CD4-positive, alpha-beta memory T cell (primary cell): ENCODE data around the gene THG1L. TPM values are rescaled to one million over a fixed set of nuclear protein-coding genes. Genes with fewer than 3 reads are reported as not detected.

Experiments used
- CTCF ChIA-PET: fragments of 350-600 bp; sonication (Branson Sonifier 250); formaldehyde crosslinking; loops from one replicate; lab custom pipeline; 2021; ENCODE audit warnings: inconsistent platforms; ENCODE audit not compliant: partially characterized antibody; lab: Charles Lee
- POLR2A ChIA-PET: fragments of 350-600 bp; sonication (Branson Sonifier 250); formaldehyde crosslinking; loops from one replicate; lab custom pipeline; 2021; ENCODE audit not compliant: partially characterized antibody; lab: Charles Lee
- DNase-seq, 5 donors: peaks; one replicate each; pipeline versions ENCODE4 v3.0.0 to v3.0.0-alpha.2; 2020 to 2022; ENCODE audit warnings: mixed read lengths in 1 of 5
- H3K27ac ChIP-seq: one replicate; pipeline ENCODE4 v1.7.0; 2013; ENCODE audit warnings: low read depth, low read length
- H3K27me3 ChIP-seq: 2 replicates; pipeline ENCODE4 v1.7.0; 2013; ENCODE audit warnings: mild to moderate bottlenecking, low read length, moderate library complexity; ENCODE audit not compliant: insufficient read depth
- H3K36me3 ChIP-seq: 2 replicates; pipeline ENCODE4 v1.7.0; 2013; ENCODE audit warnings: mild to moderate bottlenecking, low read length, moderate library complexity; ENCODE audit not compliant: insufficient read depth
- H3K4me1 ChIP-seq: 2 replicates; pipeline ENCODE4 v1.7.0; 2013; ENCODE audit warnings: mild to moderate bottlenecking, low read length, moderate library complexity; ENCODE audit not compliant: insufficient read depth
- H3K4me3 ChIP-seq, 2 donors: one replicate each; pipeline ENCODE4 v1.7.0; 2013; ENCODE audit warnings: low read length in 2 of 2, mild to moderate bottlenecking in 1 of 2
- H3K9me3 ChIP-seq, 2 donors: one replicate each; pipeline ENCODE4 v1.7.0; 2013; ENCODE audit warnings: low read length in 2 of 2, control low read depth in 1 of 2; ENCODE audit not compliant: control insufficient read depth in 1 of 2
- H3K27ac Mint-ChIP-seq, 7 donors: one replicate each; pipeline ENCODE4 v1.8.0; 2020 to 2021; ENCODE audit warnings: mixed read lengths in 7 of 7, mild to moderate bottlenecking in 6 of 7, inconsistent platforms in 3 of 7, moderate library complexity in 3 of 7
- H3K27me3 Mint-ChIP-seq, 2 donors: one replicate each; pipeline ENCODE4 v1.8.0; 2020 to 2021; ENCODE audit warnings: mixed read lengths in 2 of 2
- H3K36me3 Mint-ChIP-seq, 2 donors: one replicate each; pipeline ENCODE4 v1.8.0; 2020 to 2021; ENCODE audit warnings: mixed read lengths in 2 of 2, inconsistent platforms in 1 of 2, mild to moderate bottlenecking in 1 of 2
- H3K4me1 Mint-ChIP-seq, 4 donors: one replicate each; pipeline ENCODE4 v1.8.0; 2020 to 2021; ENCODE audit warnings: mixed read lengths in 4 of 4, mild to moderate bottlenecking in 1 of 4
- H3K4me3 Mint-ChIP-seq, 8 donors: one replicate each; pipeline ENCODE4 v1.8.0; 2020 to 2021; ENCODE audit warnings: mixed read lengths in 8 of 8, mild to moderate bottlenecking in 7 of 8, moderate library complexity in 6 of 8, inconsistent platforms in 3 of 8
- H3K9me3 Mint-ChIP-seq, 8 donors: one replicate each; pipeline ENCODE4 v1.8.0; 2020 to 2021; ENCODE audit warnings: mixed read lengths in 8 of 8, mild to moderate bottlenecking in 5 of 8, inconsistent platforms in 3 of 8, moderate library complexity in 1 of 8
- intact Hi-C: fragments of 100-400 bp; cut with micrococcal nuclease; formaldehyde crosslinking; loops from one replicate; pipeline ENCODE4 v1.15.1; 2023
- polyA plus RNA-seq, 2 donors: library from polyadenylated mRNA; unstranded; fragments of 300-500 nt; fragmentation: Illumina TruSeq; gene quantifications; one replicate each; pipeline ENCODE4 v1.2.3, GENCODE V29; 2021
- total RNA-seq, 2 experiments: library from RNA; stranded (reverse); gene quantifications; one replicate each; pipeline ENCODE4 v1.2.3, GENCODE V29; 2021

The THG1L gene
- total and polyA plus RNA-seq, 4 experiments from 2014 or later = 5.7 to 10.5 (median 7.9) TPM

DNA sequence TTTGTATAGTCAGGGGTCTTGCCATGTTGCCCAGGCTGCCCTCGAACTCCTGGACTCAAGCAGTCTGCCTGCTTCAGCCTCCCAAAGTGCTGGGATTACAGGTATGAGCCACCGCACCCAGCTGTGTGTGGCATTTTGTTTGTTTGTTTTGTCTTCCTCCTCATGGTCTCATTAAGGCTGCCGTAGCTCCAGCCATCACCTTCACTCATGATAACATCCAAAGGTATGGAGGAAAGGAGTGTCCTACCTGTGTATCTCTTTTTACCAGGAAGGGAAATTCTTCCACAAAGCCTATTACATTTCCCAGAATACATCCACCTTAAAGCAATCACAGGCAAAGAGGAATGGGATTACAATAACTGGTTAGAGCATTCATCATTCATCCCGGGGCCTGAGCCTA lies 39.4 kb downstream of the THG1L start:
- no peaks in the 10 kb centered on the region for H3K27me3 ChIP-seq
- H3K27me3 Mint-ChIP-seq = peaks cover 1 to 7% of the 10 kb centered on the region in 2 donors
- ChIA-PET POLR2A (no interaction called here), CTCF (interaction anchor here (2.7 kb wide), 1 partner anchor 9 kb away, joined by 8 read pairs; no protein-coding TSS in a partner anchor)
- H3K27ac ChIP-seq = no peak overlapping the region
- H3K4me1 ChIP-seq = peaks cover 5% of the 10 kb centered on the region
- H3K9me3 Mint-ChIP-seq = peaks cover 0 to 3% (median 0%) of the 10 kb centered on the region in 8 donors
- H3K36me3 Mint-ChIP-seq = no peaks in the 10 kb centered on the region
- H3K27ac Mint-ChIP-seq = no peak overlapping the region
- no peak overlapping the region for H3K4me3 ChIP-seq
- DNase-seq = no peak
- intact Hi-C loops = no loop called here
- H3K4me3 Mint-ChIP-seq = no peak overlapping the region
- H3K9me3 ChIP-seq = no peaks in the 10 kb centered on the region
- no peaks in the 10 kb centered on the region for H3K36me3 ChIP-seq
- peaks cover 5% of the 10 kb centered on the region in 4 donors for H3K4me1 Mint-ChIP-seq

DNA sequence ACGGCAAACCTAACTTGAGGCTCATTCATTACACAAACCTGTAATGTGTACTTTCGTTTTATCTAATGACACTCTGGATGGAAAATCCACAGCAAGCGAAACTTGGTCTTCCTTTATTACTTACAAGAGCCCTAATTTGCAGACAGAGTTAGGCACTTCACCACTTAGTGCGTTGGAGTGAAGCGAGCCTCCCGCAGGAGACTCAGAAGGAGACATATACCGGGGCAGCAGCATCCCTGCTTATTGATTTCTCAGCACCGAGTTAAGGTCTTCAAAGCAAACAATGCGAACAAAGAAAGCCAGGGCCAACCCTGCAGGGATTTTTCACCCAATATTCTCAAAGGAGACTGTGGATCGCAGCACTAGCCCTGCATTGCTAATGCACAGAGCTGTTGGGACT lies 40.9 kb downstream of the THG1L start:
- peak overlapping the region in 3 of 7 donors; percentile 27 to 38 (median 36) for H3K27ac Mint-ChIP-seq
- H3K27ac ChIP-seq = no peak overlapping the region
- H3K27me3 Mint-ChIP-seq = peaks cover 1 to 7% of the 10 kb centered on the region in 2 donors

DNA sequence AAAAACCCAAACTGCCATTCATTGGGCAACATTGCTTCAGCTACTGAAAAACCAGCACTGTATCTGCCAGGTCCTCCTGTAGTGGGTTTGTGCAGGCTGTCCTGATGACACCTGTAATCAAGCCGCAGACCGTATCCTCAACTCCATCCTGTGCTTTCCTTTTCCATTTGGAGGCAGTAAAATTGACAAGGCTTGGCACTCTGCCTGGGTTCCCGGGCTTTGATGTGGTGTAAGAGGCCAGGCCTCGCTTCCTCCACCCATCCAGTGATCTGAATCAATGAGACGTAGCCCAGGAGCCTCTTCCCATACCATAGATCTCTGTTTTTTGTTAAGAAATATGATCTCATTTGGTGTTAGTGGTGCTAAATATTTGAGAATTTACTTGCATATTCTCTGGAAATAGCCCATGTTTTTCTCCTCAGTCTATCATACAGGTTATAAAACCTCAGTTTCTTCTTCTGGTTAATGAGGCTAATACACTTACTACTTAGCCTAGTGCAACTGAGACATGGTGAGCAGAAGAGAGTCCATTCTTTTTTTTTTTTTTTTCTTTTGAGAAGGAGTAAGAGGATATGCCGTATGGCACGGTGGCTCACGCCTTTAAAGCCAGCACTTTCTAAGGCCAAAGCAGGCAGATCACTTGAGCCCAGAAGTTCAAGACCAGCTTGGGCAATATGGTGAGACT lies 47.0 kb downstream of the THG1L start:
- no peaks in the 10 kb centered on the region for H3K36me3 Mint-ChIP-seq
- POLR2A ChIA-PET = no interaction called here
- no peak overlapping the region for H3K27ac Mint-ChIP-seq
- Histone ChIP-seq H3K27me3 (no peaks in the 10 kb centered on the region), H3K4me3 (no peak overlapping the region), H3K36me3 (no peaks in the 10 kb centered on the region), H3K4me1 (no peaks in the 10 kb centered on the region), H3K9me3 (no peaks in the 10 kb centered on the region), H3K27ac (no peak overlapping the region)
- intact Hi-C loops = no loop called here
- peaks cover 0 to 2% of the 10 kb centered on the region in 2 donors for H3K27me3 Mint-ChIP-seq
- CTCF ChIA-PET = interaction anchor here (1.3 to 1.8 kb wide), 2 partner anchors 16 to 35 kb away, joined by 3 to 6 read pairs; partner anchors contain the start of gene LSM11
- no peak overlapping the region for H3K4me3 Mint-ChIP-seq
- peaks cover 0 to 5% (median 3%) of the 10 kb centered on the region in 4 donors for H3K4me1 Mint-ChIP-seq
- DNase-seq = no peak
- no peaks in the 10 kb centered on the region for H3K9me3 Mint-ChIP-seq

More for the DNA sequence above, 40.9 kb downstream of the THG1L start:
- H3K9me3 ChIP-seq = no peaks in the 10 kb centered on the region
- H3K9me3 Mint-ChIP-seq = peaks cover 0 to 3% (median 0%) of the 10 kb centered on the region in 8 donors
- no peak for DNase-seq
- peaks cover 5% of the 10 kb centered on the region in 4 donors for H3K4me1 Mint-ChIP-seq
- intact Hi-C loops = no loop called here
- ChIA-PET CTCF (interaction anchor here (2.7 kb wide), 1 partner anchor 11 kb away, joined by 8 read pairs; no protein-coding TSS in a partner anchor), POLR2A (no interaction called here)
- no peaks in the 10 kb centered on the region for H3K36me3 ChIP-seq
- peaks cover 5% of the 10 kb centered on the region for H3K4me1 ChIP-seq
- H3K4me3 ChIP-seq = no peak overlapping the region
- peak overlapping the region; percentile 41 to 87 (median 78) for H3K4me3 Mint-ChIP-seq
- H3K27me3 ChIP-seq = no peaks in the 10 kb centered on the region
- no peaks in the 10 kb centered on the region for H3K36me3 Mint-ChIP-seq

DNA sequence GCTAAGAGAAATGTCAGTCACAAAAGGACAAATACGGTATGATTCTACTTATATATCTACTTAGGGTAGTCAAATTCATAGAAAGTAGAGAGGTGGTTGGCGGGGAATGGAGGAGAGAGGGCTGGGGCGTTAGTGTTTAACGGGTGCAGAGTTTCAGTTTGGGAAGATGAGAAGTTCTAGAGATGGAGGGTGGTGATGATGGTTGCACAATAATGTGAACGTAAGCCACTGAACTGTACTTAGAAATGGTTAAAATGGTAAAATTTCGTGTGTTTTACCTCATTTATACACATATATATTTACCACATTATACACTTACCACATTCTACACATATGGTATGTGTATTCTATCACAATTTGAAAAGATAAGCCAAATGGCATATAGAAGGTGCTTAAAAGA lies 48.0 kb downstream of the THG1L start:
- no peaks in the 10 kb centered on the region for H3K4me1 ChIP-seq
- Mint-ChIP-seq H3K27me3 (no peaks in the 10 kb centered on the region), H3K36me3 (peaks cover 0 to 2% of the 10 kb centered on the region in 2 donors), H3K4me1 (peaks cover 0 to 5% (median 2%) of the 10 kb centered on the region in 4 donors), H3K27ac (no peak overlapping the region), H3K4me3 (no peak overlapping the region), H3K9me3 (no peaks in the 10 kb centered on the region)
- POLR2A ChIA-PET = no interaction called here
- intact Hi-C loops = no loop called here
- H3K27ac ChIP-seq = no peak overlapping the region
- CTCF ChIA-PET = no interaction called here
- no peaks in the 10 kb centered on the region for H3K36me3 ChIP-seq
- no peaks in the 10 kb centered on the region for H3K9me3 ChIP-seq
- H3K4me3 ChIP-seq = no peak overlapping the region
- DNase-seq = no peak
- H3K27me3 ChIP-seq = no peaks in the 10 kb centered on the region

DNA sequence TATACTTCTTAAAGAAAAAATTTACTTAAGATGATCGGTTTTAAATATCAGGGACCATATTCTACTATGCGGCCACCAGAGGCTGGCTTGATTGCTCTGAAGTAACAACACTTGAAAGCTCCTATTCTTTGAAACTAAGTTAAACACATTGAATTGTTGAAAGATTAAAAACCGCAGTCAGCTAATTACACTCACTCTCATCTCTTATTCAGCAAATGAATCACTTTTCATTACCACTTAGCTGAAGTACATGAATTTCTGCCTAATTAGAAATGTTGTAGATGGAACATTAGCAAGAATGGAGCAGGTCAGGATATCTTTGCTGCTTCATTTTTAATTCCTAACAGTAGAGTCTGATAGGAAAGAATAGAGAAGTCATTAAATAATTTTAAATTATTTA lies 54.6 kb downstream of the THG1L start:
- intact Hi-C loops = no loop called here
- DNase-seq = no peak
- no peaks in the 10 kb centered on the region for H3K27me3 ChIP-seq
- Mint-ChIP-seq H3K4me3 (no peak overlapping the region), H3K4me1 (no peaks in the 10 kb centered on the region), H3K9me3 (no peaks in the 10 kb centered on the region), H3K36me3 (peaks cover 28 to 51% of the 10 kb centered on the region in 2 donors), H3K27me3 (no peaks in the 10 kb centered on the region), H3K27ac (no peak overlapping the region)
- no peaks in the 10 kb centered on the region for H3K4me1 ChIP-seq
- peaks cover 14% of the 10 kb centered on the region for H3K36me3 ChIP-seq
- no peak overlapping the region for H3K4me3 ChIP-seq
- H3K9me3 ChIP-seq = no peaks in the 10 kb centered on the region
- POLR2A ChIA-PET = no interaction called here
- CTCF ChIA-PET = interaction anchor here (0.9 kb wide), 1 partner anchor 209 kb away, joined by 3 read pairs; no protein-coding TSS in a partner anchor
- no peak overlapping the region for H3K27ac ChIP-seq

Other genes starting within 250 kb of the THG1L start
- 10 to 100 TPM; 31.5 to 33.9 TPM for gene ADAM19, start 155.6 kb upstream of the THG1L start, total RNA-seq
- gene ADAM19, start 155.6 kb upstream of the THG1L start, polyA plus RNA-seq = 10 to 100 TPM in 1 of 2 donors, 1 to 10 TPM in 1; 1.9 to 24.4 TPM
- gene SOX30, start 79.0 kb upstream of the THG1L start, total RNA-seq = under 1 TPM; 0.14 to 0.15 TPM
- gene SOX30, start 79.0 kb upstream of the THG1L start, polyA plus RNA-seq = under 1 TPM; 0.52 to 0.53 TPM
- gene C5orf52, start 59.9 kb upstream of the THG1L start, total RNA-seq = not detected
- gene C5orf52, start 59.9 kb upstream of the THG1L start, polyA plus RNA-seq = not detected
- 1 to 10 TPM; 4.4 to 4.8 TPM for gene LSM11, start 12.3 kb downstream of the THG1L start, total RNA-seq
- 1 to 10 TPM in 1 of 2 donors, under 1 TPM in 1; 0.57 to 1.0 TPM for gene LSM11, start 12.3 kb downstream of the THG1L start, polyA plus RNA-seq
- gene CLINT1, start 127.7 kb downstream of the THG1L start, total RNA-seq = 10 to 100 TPM; 70.5 to 73.9 TPM
- gene CLINT1, start 127.7 kb downstream of the THG1L start, polyA plus RNA-seq = 10 to 100 TPM; 80.9 to 88.2 TPM